OCI-LY7 (cell line): Measurements from ENCODE around the gene MRPS2.

ENCODE experiments used
- CTCF ChIP-seq: fragments of 200-600 bp; sonication (generic); conservative IDR thresholded peaks from 2 replicates; pipeline ENCODE4 v1.5.1; 2014; ENCODE audit warnings: mild to moderate bottlenecking, antibody characterized with exemption, low read length, moderate library complexity, mixed read lengths
- EZH2phosphoT487 ChIP-seq: fragments of 200-600 bp; sonication (generic); IDR thresholded peaks from 2 replicates; pipeline ENCODE4 v1.6.1; 2018; ENCODE audit warnings: low read depth, borderline replicate concordance, mild to moderate bottlenecking, mixed run types, antibody characterized with exemption, low read length, moderate library complexity, mixed read lengths

GRCh38 chr9:135512904-135513303, 12.4 kb downstream of the MRPS2 start:
- TF ChIP-seq CTCF (no peak), EZH2phosphoT487 (no peak)
